ENCODE measurements around the gene CT45A1. TPM values are rescaled to one million over a fixed set of nuclear protein-coding genes. Genes with fewer than 3 reads are reported as not detected.
A peak's percentile ranks its signal among the peaks of the same experiment; 100 is the strongest.
"Not testable (repeated sequence)": the region's sequence is repeated elsewhere in the genome, so short reads cannot be mapped to it uniquely, and the experiment has no call there.

CT45A1 gene
- not detected in 2 replicates for total RNA-seq

GRCh38 chrX:135713183-135713689 is at the start of gene CT45A1:
TSS of gene CT45A1 (plus strand) at chrX:135713639. CDS start at chrX:135718941, 5,302 bp downstream.
- H3K27me3 Mint-ChIP-seq (ENCODE audit: low read depth); DNase-seq (ENCODE audit: low spot score); H3K27ac Mint-ChIP-seq; H3K36me3 Mint-ChIP-seq (ENCODE audit: low read depth); H3K4me3 Mint-ChIP-seq (ENCODE audit: low read depth); H3K9me3 Mint-ChIP-seq; H3K4me1 Mint-ChIP-seq (ENCODE audit: low read depth); intact Hi-C loops (cut with micrococcal nuclease): not testable (repeated sequence)

- H3K27me3 Mint-ChIP-seq (ENCODE audit: low read depth); intact Hi-C loops (cut with micrococcal nuclease); H3K36me3 Mint-ChIP-seq (ENCODE audit: low read depth); H3K4me3 Mint-ChIP-seq (ENCODE audit: low read depth); H3K4me1 Mint-ChIP-seq (ENCODE audit: low read depth); DNase-seq (ENCODE audit: low spot score); H3K9me3 Mint-ChIP-seq; H3K27ac Mint-ChIP-seq: not testable (repeated sequence)
These were observed 40.5 kb upstream of the CT45A1 start for GRCh38 chrX:135672979-135673378.

- H3K9me3 Mint-ChIP-seq, result no peaks in the 10 kb centered on the region
- no peaks in the 10 kb centered on the region for H3K4me1 Mint-ChIP-seq (ENCODE audit: low read depth)
- no peak overlapping the region for H3K27ac Mint-ChIP-seq
- H3K4me3 Mint-ChIP-seq (ENCODE audit: low read depth), result no peak overlapping the region
- intact Hi-C loops (cut with micrococcal nuclease), result no loop called here
- H3K27me3 Mint-ChIP-seq (ENCODE audit: low read depth), result peaks cover 6% of the 10 kb centered on the region
- H3K36me3 Mint-ChIP-seq (ENCODE audit: low read depth), result no peaks in the 10 kb centered on the region
- DNase-seq (ENCODE audit: low spot score), result no peak
These were observed 25.3 kb upstream of the CT45A1 start for GRCh38 chrX:135688137-135688536.

- no peak for DNase-seq (ENCODE audit: low spot score)
- intact Hi-C loops (cut with micrococcal nuclease), result no loop called here
- Mint-ChIP-seq H3K9me3 (no peaks in the 10 kb centered on the region), H3K27ac (no peak overlapping the region), H3K27me3 (ENCODE audit: low read depth) (no peaks in the 10 kb centered on the region), H3K36me3 (ENCODE audit: low read depth) (no peaks in the 10 kb centered on the region), H3K4me3 (ENCODE audit: low read depth) (no peak overlapping the region), H3K4me1 (ENCODE audit: low read depth) (no peaks in the 10 kb centered on the region)
These were observed 18.0 kb upstream of the CT45A1 start for GRCh38 chrX:135695471-135695870.

GRCh38 chrX:135697601-135698000 is 15.8 kb upstream of the CT45A1 start:
- Mint-ChIP-seq H3K4me3 (ENCODE audit: low read depth) (no peak overlapping the region), H3K27ac (no peak overlapping the region), H3K4me1 (ENCODE audit: low read depth) (no peaks in the 10 kb centered on the region), H3K27me3 (ENCODE audit: low read depth) (no peaks in the 10 kb centered on the region), H3K36me3 (ENCODE audit: low read depth) (no peaks in the 10 kb centered on the region), H3K9me3 (no peaks in the 10 kb centered on the region)
- intact Hi-C loops (cut with micrococcal nuclease), result no loop called here
- no peak for DNase-seq (ENCODE audit: low spot score)

GRCh38 chrX:135698924-135699323 is 14.5 kb upstream of the CT45A1 start:
- Mint-ChIP-seq H3K27me3 (ENCODE audit: low read depth) (no peaks in the 10 kb centered on the region), H3K9me3 (no peaks in the 10 kb centered on the region), H3K36me3 (ENCODE audit: low read depth) (no peaks in the 10 kb centered on the region), H3K4me1 (ENCODE audit: low read depth) (no peaks in the 10 kb centered on the region), H3K27ac (no peak overlapping the region), H3K4me3 (ENCODE audit: low read depth) (no peak overlapping the region)
- intact Hi-C loops (cut with micrococcal nuclease), result no loop called here
- DNase-seq (ENCODE audit: low spot score), result no peak

GRCh38 chrX:135707880-135708279 is 5.6 kb upstream of the CT45A1 start:
- no peaks in the 10 kb centered on the region for H3K36me3 Mint-ChIP-seq (ENCODE audit: low read depth)
- no peak overlapping the region for H3K4me3 Mint-ChIP-seq (ENCODE audit: low read depth)
- intact Hi-C loops (cut with micrococcal nuclease), result no loop called here
- peak; percentile 10 for DNase-seq (ENCODE audit: low spot score)
- no peak overlapping the region for H3K27ac Mint-ChIP-seq
- H3K4me1 Mint-ChIP-seq (ENCODE audit: low read depth), result no peaks in the 10 kb centered on the region
- peaks cover 3% of the 10 kb centered on the region for H3K27me3 Mint-ChIP-seq (ENCODE audit: low read depth)
- H3K9me3 Mint-ChIP-seq, result no peaks in the 10 kb centered on the region

- Mint-ChIP-seq H3K27ac (no peak overlapping the region), H3K36me3 (ENCODE audit: low read depth) (no peaks in the 10 kb centered on the region), H3K4me3 (ENCODE audit: low read depth) (no peak overlapping the region), H3K4me1 (ENCODE audit: low read depth) (no peaks in the 10 kb centered on the region), H3K27me3 (ENCODE audit: low read depth) (no peaks in the 10 kb centered on the region), H3K9me3 (no peaks in the 10 kb centered on the region)
- intact Hi-C loops (cut with micrococcal nuclease), result no loop called here
- no peak for DNase-seq (ENCODE audit: low spot score)
These were observed 356 bp downstream of the CT45A1 start for GRCh38 chrX:135713795-135714194.

- H3K27me3 Mint-ChIP-seq (ENCODE audit: low read depth); H3K4me3 Mint-ChIP-seq (ENCODE audit: low read depth); H3K36me3 Mint-ChIP-seq (ENCODE audit: low read depth); H3K27ac Mint-ChIP-seq; H3K4me1 Mint-ChIP-seq (ENCODE audit: low read depth); intact Hi-C loops (cut with micrococcal nuclease); DNase-seq (ENCODE audit: low spot score); H3K9me3 Mint-ChIP-seq: not testable (repeated sequence)
These were observed 21.2 kb downstream of the CT45A1 start for GRCh38 chrX:135734666-135735065.

- peaks cover 2% of the 10 kb centered on the region for H3K27me3 Mint-ChIP-seq (ENCODE audit: low read depth)
- no peaks in the 10 kb centered on the region for H3K36me3 Mint-ChIP-seq (ENCODE audit: low read depth)
- H3K9me3 Mint-ChIP-seq, result no peaks in the 10 kb centered on the region
These were observed 24.1 kb downstream of the CT45A1 start for GRCh38 chrX:135737366-135738071.

GRCh38 chrX:135740681-135741149 is 27.3 kb downstream of the CT45A1 start:
- Mint-ChIP-seq H3K4me1 (ENCODE audit: low read depth) (no peaks in the 10 kb centered on the region), H3K4me3 (ENCODE audit: low read depth) (peak overlapping the region; percentile 30)

More at GRCh38 chrX:135737366-135738071, 24.1 kb downstream of the CT45A1 start:
- Mint-ChIP-seq H3K27ac (no peak overlapping the region), H3K4me3 (ENCODE audit: low read depth) (no peak overlapping the region), H3K4me1 (ENCODE audit: low read depth) (no peaks in the 10 kb centered on the region)
- intact Hi-C loops (cut with micrococcal nuclease), result no loop called here
- DNase-seq (ENCODE audit: low spot score), result no peak

GRCh38 chrX:135741192-135741715 is 27.8 kb downstream of the CT45A1 start:
- no peaks in the 10 kb centered on the region for H3K36me3 Mint-ChIP-seq (ENCODE audit: low read depth)
- no peak overlapping the region for H3K4me3 Mint-ChIP-seq (ENCODE audit: low read depth)
- intact Hi-C loops (cut with micrococcal nuclease), result no loop called here
- H3K4me1 Mint-ChIP-seq (ENCODE audit: low read depth), result no peaks in the 10 kb centered on the region
- peaks cover 2% of the 10 kb centered on the region for H3K27me3 Mint-ChIP-seq (ENCODE audit: low read depth)
- no peaks in the 10 kb centered on the region for H3K9me3 Mint-ChIP-seq
- no peak overlapping the region for H3K27ac Mint-ChIP-seq
- DNase-seq (ENCODE audit: low spot score), result no peak

More at GRCh38 chrX:135740681-135741149, 27.3 kb downstream of the CT45A1 start:
- Mint-ChIP-seq H3K9me3 (no peaks in the 10 kb centered on the region), H3K36me3 (ENCODE audit: low read depth) (no peaks in the 10 kb centered on the region), H3K27ac (no peak overlapping the region), H3K27me3 (ENCODE audit: low read depth) (peaks cover 2% of the 10 kb centered on the region)
- intact Hi-C loops (cut with micrococcal nuclease), result no loop called here
- DNase-seq (ENCODE audit: low spot score), result peak; percentile 13

GRCh38 chrX:135744739-135745138 is 31.3 kb downstream of the CT45A1 start:
- DNase-seq (ENCODE audit: low spot score); intact Hi-C loops (cut with micrococcal nuclease); H3K27me3 Mint-ChIP-seq (ENCODE audit: low read depth); H3K9me3 Mint-ChIP-seq; H3K4me3 Mint-ChIP-seq (ENCODE audit: low read depth); H3K27ac Mint-ChIP-seq; H3K4me1 Mint-ChIP-seq (ENCODE audit: low read depth); H3K36me3 Mint-ChIP-seq (ENCODE audit: low read depth): not testable (repeated sequence)
